NT2/D1 (cell line): ENCODE data around the gene PVALB.

Source experiments
- SUZ12 ChIP-seq: IDR thresholded peaks from 2 replicates; pipeline ENCODE4 v1.6.1; 2011; ENCODE audit not compliant: insufficient read length, insufficient read depth; ENCODE audit errors: extremely low read depth
- YY1 ChIP-seq: IDR thresholded peaks from 2 replicates; pipeline ENCODE4 v1.6.1; 2011; ENCODE audit not compliant: insufficient read length, insufficient read depth
- ZNF274 ChIP-seq: IDR thresholded peaks from 2 replicates; pipeline ENCODE4 v1.6.1; 2011; ENCODE audit warnings: mild to moderate bottlenecking, low read depth, low read length

- no peak for TF ChIP-seq ZNF274
- TF ChIP-seq SUZ12: no peak
- no peak for TF ChIP-seq YY1
Observed at GRCh38 chr22:36823186-36823839, 6.5 kb upstream of the PVALB start.
